GM12873 (cell line): ENCODE results near the gene CNNM3.

Experiments used
- CTCF ChIP-seq: IDR thresholded peaks from 2 replicates; pipeline ENCODE4 v1.5.1; 2012; ENCODE audit warnings: low read depth, mild to moderate bottlenecking, moderate library complexity, low read length, control low read depth; ENCODE audit not compliant: insufficient read depth; ENCODE audit errors: missing control alignments

Gene CNNM3

DNA sequence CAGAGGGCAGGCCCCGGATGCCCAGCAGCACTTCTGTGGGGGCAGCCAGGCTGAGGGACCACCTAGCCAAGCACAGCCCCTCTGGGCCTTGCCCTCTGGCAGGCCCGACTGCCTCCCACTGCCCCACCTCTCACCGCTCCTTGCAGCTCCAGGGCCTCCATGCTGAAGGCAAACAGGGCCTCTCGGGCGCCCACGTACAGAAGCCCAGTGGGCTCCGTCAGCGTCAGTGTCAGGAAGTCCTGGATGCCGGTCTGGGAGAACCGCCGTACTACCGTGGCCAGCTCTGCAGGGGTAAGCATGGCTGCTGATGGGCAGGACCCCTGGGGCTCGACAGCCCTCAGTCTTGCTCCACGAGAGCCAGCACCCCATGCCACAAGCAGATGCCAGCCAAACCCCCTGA, 50.1 kb downstream of the CNNM3 start:
- no peak for TF ChIP-seq CTCF

- TF ChIP-seq CTCF = no peak
Observed at GRCh38 chr2:96866586-96866985, 50.5 kb downstream of the CNNM3 start.

- no peak for TF ChIP-seq CTCF
Observed at GRCh38 chr2:96866986-96867755, 51.1 kb downstream of the CNNM3 start.

DNA sequence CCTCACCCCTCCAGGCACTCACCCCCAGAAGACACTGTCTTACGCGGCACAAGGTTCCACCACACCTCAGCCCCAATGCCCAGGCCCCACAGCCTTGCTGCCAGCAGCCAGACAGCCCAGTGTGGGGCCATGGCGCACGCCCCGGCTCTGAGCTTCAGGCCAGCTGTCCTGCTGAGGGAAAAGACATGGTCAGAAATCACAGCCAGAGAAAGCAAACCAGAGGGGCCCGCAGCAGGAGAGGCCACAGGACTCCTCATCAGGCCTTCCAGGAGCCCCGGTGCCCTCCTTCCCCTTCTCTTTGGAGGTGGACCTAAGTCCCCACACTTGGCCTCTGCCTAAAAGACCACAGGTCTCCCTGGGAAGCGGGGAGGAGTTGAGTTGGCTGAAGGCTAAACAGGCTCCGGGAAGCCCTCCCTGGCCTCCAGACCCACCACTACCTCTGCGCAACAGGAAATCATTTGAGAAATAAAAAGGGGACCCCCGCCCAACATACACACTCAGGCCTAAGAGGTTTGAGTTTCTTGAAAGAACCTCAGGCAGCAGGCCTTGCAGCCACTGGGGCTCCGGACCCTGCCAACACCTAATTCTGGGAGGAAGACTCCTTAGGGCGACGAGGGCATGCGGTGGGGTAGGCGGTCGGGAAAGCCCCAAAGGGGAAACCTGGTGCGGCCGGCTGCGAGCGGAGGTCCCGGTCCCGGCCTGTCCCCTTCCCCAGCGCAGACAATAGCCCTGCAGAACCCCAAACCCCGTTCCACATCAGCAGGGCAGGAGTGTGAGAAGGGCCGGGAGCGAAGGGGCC, 51.9 kb downstream of the CNNM3 start:
- no peak for TF ChIP-seq CTCF

DNA sequence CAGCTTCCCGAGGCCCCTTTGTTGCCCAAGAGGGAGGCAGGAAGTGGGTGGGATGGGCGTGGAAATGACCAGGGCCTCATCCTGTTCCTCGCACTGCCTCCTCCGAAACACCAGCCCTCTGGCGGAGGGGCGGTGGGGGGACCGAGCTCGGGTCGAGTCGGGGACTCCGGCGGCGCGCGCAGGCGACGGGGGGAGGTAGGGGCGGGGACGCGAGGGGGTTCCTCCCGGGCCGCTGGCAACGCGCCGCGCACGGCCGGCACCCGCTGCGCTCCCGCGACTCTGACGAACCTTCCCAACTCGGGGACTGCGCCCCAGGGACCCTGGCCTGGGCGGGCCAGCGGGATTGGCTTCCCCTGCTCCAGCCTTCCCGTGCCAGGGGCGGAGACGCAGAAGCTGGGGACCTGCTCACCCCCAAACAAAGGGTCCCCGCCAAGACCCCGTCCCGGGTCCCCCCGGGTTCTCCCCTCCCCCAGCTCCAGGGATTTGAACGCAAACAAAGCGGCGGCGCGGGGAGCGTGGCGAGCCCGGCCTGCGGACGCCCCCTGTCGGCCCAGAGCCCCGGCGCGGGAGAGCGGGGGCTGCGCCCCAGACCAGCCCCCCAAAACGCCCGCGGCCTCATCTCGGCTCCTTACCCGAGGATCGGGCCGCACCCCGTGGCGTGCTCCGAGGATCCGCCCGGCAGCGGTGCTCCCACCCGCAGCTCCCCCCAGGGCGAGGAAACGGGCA, 52.6 kb downstream of the CNNM3 start:
- TF ChIP-seq CTCF = peak; percentile 66

DNA sequence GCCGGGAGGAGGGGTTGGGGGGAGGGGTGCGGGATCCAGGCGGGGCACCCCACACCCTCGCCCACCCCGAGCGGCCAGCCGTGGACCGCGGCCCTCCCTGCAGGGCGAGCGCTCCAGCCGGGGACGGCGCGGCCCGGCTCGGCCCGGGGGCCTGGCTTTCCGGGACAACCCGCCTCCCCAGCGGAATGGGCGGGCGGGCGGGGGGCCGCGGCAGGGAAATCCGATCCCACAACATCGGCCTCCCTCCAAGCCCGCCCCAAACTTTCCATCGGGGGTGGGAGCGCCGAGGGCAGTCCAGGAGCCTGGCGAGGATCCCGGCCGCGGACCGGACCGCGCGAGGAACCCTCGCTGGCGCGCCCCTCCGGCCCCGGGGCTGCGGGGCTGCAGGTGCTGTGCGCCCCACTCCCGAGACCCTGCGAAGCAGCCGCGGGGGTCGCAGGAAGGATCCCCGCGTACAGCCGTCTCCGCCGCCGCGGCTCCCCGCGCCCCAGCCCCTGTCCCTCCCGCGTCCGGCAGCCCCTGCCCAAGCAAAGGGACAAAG, 53.3 kb downstream of the CNNM3 start:
- no peak for TF ChIP-seq CTCF
